Measurements from ENCODE around the gene CACHD1. TPM values are rescaled to one million over a fixed set of nuclear protein-coding genes. Genes with fewer than 3 reads are reported as not detected.

Gene CACHD1
- polyA plus RNA-seq, 2 of the 4 experiments (the other 2 are of a cell fraction) = 0.72 to 1.6 TPM

DNA sequence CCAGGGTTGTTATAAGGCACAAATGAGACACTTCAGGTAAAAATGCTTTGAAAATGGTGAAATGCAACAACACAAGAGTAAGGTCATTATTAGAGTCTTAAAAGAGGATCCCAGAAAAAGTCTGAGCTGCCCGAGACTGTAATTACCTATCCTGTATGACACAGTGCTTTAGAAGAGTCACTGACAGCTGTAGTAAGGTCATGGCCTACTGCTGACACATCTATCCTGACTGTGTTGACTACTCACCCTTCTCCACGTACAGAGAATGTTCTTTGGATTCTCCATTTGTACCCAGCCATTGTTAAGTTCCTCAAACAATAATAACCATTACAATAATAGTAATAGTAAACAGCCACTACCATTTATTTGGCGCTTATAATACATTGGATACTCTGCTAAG is 104.4 kb downstream of the CACHD1 start (continued):
- TF ChIP-seq BCL3 (IDR thresholded peaks at IDR 0.05) = no peak
- TF ChIP-seq CHD4 (IDR thresholded peaks at IDR 0.05; ENCODE audit: borderline replicate concordance) = no peak
- TF ChIP-seq SMC3 (IDR thresholded peaks at IDR 0.05) = no peak
- TF ChIP-seq GATA3 (IDR thresholded peaks at IDR 0.05; ENCODE audit: borderline replicate concordance) = no peak
- TF ChIP-seq ATOH8 (CRISPR knock-in tag; IDR thresholded peaks at IDR 0.05; ENCODE audit: low read depth) = no peak
- TF ChIP-seq SREBF2 (IDR thresholded peaks at IDR 0.05) = no peak
- TF ChIP-seq CTCF (IDR thresholded peaks at IDR 0.05) = no peak

DNA sequence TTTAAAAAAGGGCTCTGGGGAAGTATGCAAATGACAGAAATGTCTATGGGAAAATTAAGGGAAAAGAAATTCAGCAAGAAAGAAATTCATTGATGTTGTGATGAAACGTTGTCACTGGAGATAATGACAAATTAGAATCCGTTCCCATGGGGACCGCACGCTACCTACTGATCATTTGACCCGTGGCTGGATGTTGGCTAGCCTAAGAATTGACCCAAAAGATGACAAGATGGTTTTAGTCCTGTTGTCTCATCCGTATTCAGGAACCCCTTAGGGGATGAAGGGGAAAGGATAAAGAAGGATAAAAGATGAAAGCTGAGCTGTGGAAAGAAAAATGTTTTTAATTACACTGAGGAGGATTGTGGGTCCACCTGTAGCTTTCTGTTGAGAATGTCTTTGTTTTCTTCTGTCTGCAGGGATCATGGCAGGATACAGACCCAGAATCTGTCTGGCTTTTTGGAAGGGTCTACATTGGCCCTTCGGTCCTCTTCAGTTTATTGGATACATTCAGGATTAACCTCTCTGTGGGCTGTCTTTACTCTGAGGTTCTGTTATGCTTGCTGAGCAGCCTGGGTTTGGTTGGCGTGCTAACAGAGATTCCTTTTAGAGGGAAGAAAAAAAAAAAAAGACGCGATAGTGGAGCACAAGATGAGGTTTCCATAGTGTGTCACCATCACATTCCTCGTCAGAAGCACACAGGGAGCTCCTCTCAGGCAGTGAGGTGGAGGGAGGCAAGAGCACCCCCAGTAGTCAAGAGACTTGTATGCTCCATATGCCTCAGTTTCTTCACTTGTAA is 106.2 kb downstream of the CACHD1 start:
- no peaks in the 10 kb centered on the region for H3K4me1 ChIP-seq
- no peaks in the 10 kb centered on the region for H3K9me3 ChIP-seq
- no peak for TF ChIP-seq SMC3 (IDR thresholded peaks at IDR 0.05)
- no peak for TF ChIP-seq CEBPB (IDR thresholded peaks at IDR 0.05)
- TF ChIP-seq RARB (CRISPR knock-in tag; IDR thresholded peaks at IDR 0.05) = no peak
- no peak overlapping the region for H3K4me2 ChIP-seq
- no peak for FAIRE-seq
- no peak overlapping the region for H3K4me3 ChIP-seq
- no peak overlapping the region for H3K27ac ChIP-seq
- no peak for ATAC-seq
- CTCF ChIA-PET = interaction anchor here (1.3 kb wide), 1 partner anchor 13 kb away, joined by 4 read pairs; no protein-coding TSS in a partner anchor
- POLR2A ChIA-PET = no interaction called here
- WGBS (ENCODE audit: missing lambda C conversion rate) = 66% methylated on average over 11 of the region's 11 CpGs
- no peak for DNase-seq (ENCODE audit: low read depth in 1 of 2, low spot score in 1 of 2)

GRCh38 chr1:64578270-64578973 is 108.5 kb downstream of the CACHD1 start:
- no peaks in the 10 kb centered on the region for H3K4me1 ChIP-seq
- POLR2A ChIA-PET = no interaction called here

More at GRCh38 chr1:64578270-64578973, 108.5 kb downstream of the CACHD1 start:
- no peak for ATAC-seq
- no peak overlapping the region for H3K27ac ChIP-seq
- DNase-seq (ENCODE audit: low read depth in 1 of 2, low spot score in 1 of 2) = no peak
- no peak overlapping the region for H3K4me2 ChIP-seq
- CTCF ChIA-PET = no interaction called here
- TF ChIP-seq MAFK (IDR thresholded peaks at IDR 0.05; ENCODE audit: partially characterized antibody) (peak; percentile 57), NR3C1 (IDR thresholded peaks at IDR 0.05) (no peak), HOXA7 (CRISPR knock-in tag; IDR thresholded peaks at IDR 0.05) (no peak), ZFP36 (IDR thresholded peaks at IDR 0.05; ENCODE audit: borderline replicate concordance, partially characterized antibody) (no peak), CTCF (IDR thresholded peaks at IDR 0.05) (no peak)
- no peaks in the 10 kb centered on the region for H3K9me3 ChIP-seq
- 89% methylated on average over 3 of the region's 3 CpGs for WGBS (ENCODE audit: missing lambda C conversion rate)
- no peak overlapping the region for H3K4me3 ChIP-seq
- no peak for FAIRE-seq
